IMR-90 (cell line): ENCODE data around the gene ASTN2. TPM values are rescaled to one million over a fixed set of nuclear protein-coding genes. Genes with fewer than 3 reads are reported as not detected.

ENCODE experiments used
- ATAC-seq: fragments of 200-7000 bp; cut with Tn5 transposase; 2 replicates; pipeline ENCODE4 v1.9.1; 2020; ENCODE audit warnings: low read depth, mild to moderate bottlenecking, moderate library complexity
- BruUV-seq: library from RNA; stranded (reverse); fragments of 400-500 nt; replicated peaks from 2 replicates; lab custom pipeline; 2021; lab: Mats Ljungman, UMichigan
- CTCF ChIA-PET: fragments of 300-600 bp; formaldehyde crosslinking; extraction: SDS; loops from one replicate; lab custom pipeline; 2021; ENCODE audit warnings: antibody characterized with exemption; lab: Yijun Ruan, JAX
- POLR2A ChIA-PET: fragments of 300-600 bp; sonication (Branson Sonifier 250); formaldehyde crosslinking; loops from one replicate; lab custom pipeline; 2022; ENCODE audit warnings: antibody characterized with exemption; ENCODE audit not compliant: unreplicated experiment; lab: Charles Lee
- DNase-seq: peaks from one replicate; pipeline ENCODE4 v3.0.0; 2013
- H2AFZ ChIP-seq: replicated peaks from 2 replicates; pipeline ENCODE3; 2013; ENCODE audit warnings: low read length, mild to moderate bottlenecking; ENCODE audit not compliant: poor library complexity
- H2AK5ac ChIP-seq: 2 replicates; pipeline ENCODE4 v1.6.1; 2013; ENCODE audit warnings: low read depth, low read length, inconsistent platforms
- H2AK9ac ChIP-seq: replicated peaks from 2 replicates; pipeline ENCODE3; 2013; ENCODE audit warnings: mild to moderate bottlenecking, low read depth, low read length, moderate library complexity; ENCODE audit not compliant: poor library complexity
- H2BK120ac ChIP-seq: 2 replicates; pipeline ENCODE4 v1.6.1; 2013; ENCODE audit warnings: low read depth, low read length, inconsistent platforms
- H2BK15ac ChIP-seq: 3 replicates; pipeline ENCODE4 v1.6.1; 2013; ENCODE audit warnings: low read depth, low read length, inconsistent platforms
- H2BK20ac ChIP-seq: 2 replicates; pipeline ENCODE4 v1.6.1; 2013; ENCODE audit warnings: low read depth, mild to moderate bottlenecking, inconsistent platforms, low read length, moderate library complexity
- H2BK5ac ChIP-seq: 2 replicates; pipeline ENCODE4 v1.6.1; 2013; ENCODE audit warnings: mild to moderate bottlenecking, low read depth, low read length, inconsistent platforms; ENCODE audit not compliant: poor library complexity, severe bottlenecking
- H3K14ac ChIP-seq: replicated peaks from 2 replicates; pipeline ENCODE4 v1.6.1; 2013; ENCODE audit warnings: low read depth, low read length, inconsistent platforms
- H3K18ac ChIP-seq: 2 replicates; pipeline ENCODE4 v1.6.1; 2013; ENCODE audit warnings: low read depth, low read length, control low read depth
- H3K23ac ChIP-seq: 2 replicates; pipeline ENCODE4 v1.6.1; 2013; ENCODE audit warnings: low read depth, low read length, inconsistent platforms
- H3K27ac ChIP-seq: 2 replicates; pipeline ENCODE4 v1.5.1; 2013; ENCODE audit warnings: mild to moderate bottlenecking, control low read depth, low read length; ENCODE audit not compliant: insufficient read depth
- H3K27me3 ChIP-seq: 2 replicates; pipeline ENCODE4 v1.6.1; 2013; ENCODE audit warnings: low read length; ENCODE audit not compliant: control insufficient read depth, insufficient read depth
- H3K36me3 ChIP-seq: 2 replicates; pipeline ENCODE4 v1.6.1; 2013; ENCODE audit warnings: low read length, mixed read lengths; ENCODE audit not compliant: control insufficient read depth, insufficient read depth
- H3K4ac ChIP-seq: 2 replicates; pipeline ENCODE4 v1.6.1; 2013; ENCODE audit warnings: low read depth, low read length, inconsistent platforms
- H3K4me1 ChIP-seq: 2 replicates; pipeline ENCODE4 v1.6.1; 2013; ENCODE audit warnings: low read length, mixed read lengths; ENCODE audit not compliant: control insufficient read depth, insufficient read depth
- H3K4me2 ChIP-seq: 2 replicates; pipeline ENCODE4 v1.6.1; 2013; ENCODE audit warnings: low read depth, mild to moderate bottlenecking, control low read depth, low read length, moderate library complexity
- H3K4me3 ChIP-seq: 2 replicates; pipeline ENCODE4 v1.5.1; 2013; ENCODE audit warnings: low read depth, mild to moderate bottlenecking, control low read depth, low read length, moderate library complexity; ENCODE audit not compliant: insufficient read depth
- H3K56ac ChIP-seq: 2 replicates; pipeline ENCODE4 v1.6.1; 2013; ENCODE audit warnings: low read length, inconsistent platforms; ENCODE audit not compliant: insufficient read depth; ENCODE audit errors: extremely low read depth
- H3K79me1 ChIP-seq, 2 experiments: 2 replicates each; pipeline ENCODE4 v1.6.1; 2013; ENCODE audit warnings: low read length in 2 of 2, inconsistent platforms in 1 of 2, low read depth in 1 of 2
- H3K9ac ChIP-seq: 2 replicates; pipeline ENCODE4 v1.6.1; 2013; ENCODE audit warnings: low read depth, low read length, control low read depth
- H3K9me1 ChIP-seq: 2 replicates; pipeline ENCODE4 v1.6.1; 2013; ENCODE audit warnings: low read length, inconsistent platforms; ENCODE audit not compliant: insufficient read depth
- H3K9me3 ChIP-seq: 2 replicates; pipeline ENCODE4 v1.6.1; 2013; ENCODE audit warnings: low read length; ENCODE audit not compliant: control insufficient read depth, insufficient read depth
- H4K20me1 ChIP-seq: 2 replicates; pipeline ENCODE4 v1.6.1; 2013; ENCODE audit warnings: low read length, inconsistent platforms; ENCODE audit not compliant: insufficient read depth
- H4K5ac ChIP-seq: 2 replicates; pipeline ENCODE4 v1.6.1; 2013; ENCODE audit warnings: mild to moderate bottlenecking, low read depth, low read length, control low read depth
- H4K8ac ChIP-seq, 2 experiments: 2 replicates each; pipeline ENCODE4 v1.6.1; 2013; ENCODE audit warnings: low read depth in 2 of 2, low read length in 2 of 2, control low read depth in 1 of 2, inconsistent platforms in 1 of 2
- H4K91ac ChIP-seq: 2 replicates; pipeline ENCODE4 v1.6.1; 2013; ENCODE audit warnings: low read depth, low read length, inconsistent platforms; ENCODE audit not compliant: insufficient read depth
- RCOR1 ChIP-seq: IDR thresholded peaks from 2 replicates; pipeline ENCODE4 v1.6.1; 2012; ENCODE audit warnings: mild to moderate bottlenecking, low read length, improper control_type of control experiment; ENCODE audit not compliant: insufficient replicate concordance
- WGBS, 2 experiments: methylation state at CpG; one replicate each; pipeline versions ENCODE4 v1.1.5 to v1.1.7; 2013; ENCODE audit warnings: missing lambda C conversion rate in 2 of 2; ENCODE audit not compliant: insufficient read length in 1 of 2; ENCODE audit errors: extremely low coverage in 2 of 2; 5-methylcytosine and 5-hydroxymethylcytosine counted together
- dilution Hi-C: fragments of 300-500 bp; cut with HindIII; formaldehyde crosslinking; loops from one replicate; pipeline ENCODE4 v1.14.3; 2018; ENCODE audit warnings: low sequenced_read_pairs; ENCODE audit not compliant: unreplicated experiment
- in situ Hi-C: fragments of 300-500 bp; cut with MboI; formaldehyde crosslinking; loops from 3 replicates; pipeline ENCODE4 v1.14.3; 2019; ENCODE audit warnings: low sequenced_read_pairs, inconsistent platforms, mixed read lengths
- intact Hi-C: fragments of 100-400 bp; cut with micrococcal nuclease; formaldehyde crosslinking; loops from 2 replicates; pipeline ENCODE4 v1.10.0; 2022
- polyA plus RNA-seq, 3 experiments: library from polyadenylated mRNA; depleted of rRNA; stranded (reverse); fragments of >200 nt; gene quantifications; 2 replicates each; pipeline ENCODE4 v1.2.3, GENCODE V29; 2012; ENCODE audit warnings: low replicate concordance in 1 of 3
- total RNA-seq: library from RNA; depleted of rRNA; stranded (reverse); fragments of >200 nt; gene quantifications from 2 replicates; pipeline ENCODE4 v1.2.3, GENCODE V29; 2012

ASTN2 gene
- total and polyA plus RNA-seq, 2 of the 4 experiments (the other 2 are of a cell fraction): 3.8 to 6.8 TPM

DNA sequence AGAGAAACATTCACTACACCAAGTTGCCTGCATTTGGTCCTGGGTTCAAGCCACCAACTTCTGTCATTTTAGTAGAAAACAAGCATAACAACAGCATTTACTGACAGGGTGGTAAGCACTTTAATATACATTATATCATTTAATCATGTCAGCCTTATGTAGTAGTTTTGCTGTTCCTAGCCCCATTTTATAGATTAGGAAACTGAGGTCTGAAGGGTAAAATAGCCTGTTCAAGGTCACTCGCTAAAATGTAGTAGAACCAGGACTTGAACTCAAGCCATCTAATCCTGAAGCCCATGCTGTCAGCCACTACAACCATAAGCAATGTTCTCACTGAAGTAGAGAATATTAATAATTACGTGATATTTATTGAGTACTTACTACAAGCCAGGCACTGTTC is 787.4 kb downstream of the ASTN2 start:
- Histone ChIP-seq H3K9ac (no peak overlapping the region), H2BK15ac (no peak overlapping the region), H4K20me1 (no peaks in the 10 kb centered on the region), H3K36me3 (no peaks in the 10 kb centered on the region), H3K9me1 (no peaks in the 10 kb centered on the region), H3K4me3 (no peak overlapping the region), H2AK9ac (no peak overlapping the region), H3K27ac (no peak overlapping the region), H2AK5ac (no peak overlapping the region), H3K9me3 (no peaks in the 10 kb centered on the region), H4K5ac (no peak overlapping the region), H3K23ac (no peak overlapping the region), H2AFZ (no peak overlapping the region), H3K14ac (no peak overlapping the region), H2BK5ac (no peak overlapping the region), H3K56ac (no peak overlapping the region), H4K8ac (no peak overlapping the region), H4K91ac (no peak overlapping the region), H3K4ac (no peak overlapping the region), H3K4me1 (no peaks in the 10 kb centered on the region), H3K18ac (no peak overlapping the region), H3K4me2 (no peak overlapping the region), H2BK120ac (no peak overlapping the region), H2BK20ac (no peak overlapping the region), H3K79me1 (no peaks in the 10 kb centered on the region), H3K27me3 (no peaks in the 10 kb centered on the region)
- WGBS, 2 experiments: no CpG with 5 or more reads among the region's 2 CpGs
- DNase-seq (no peak), ATAC-seq (no peak)
- no TSS peak for BruUV-seq
- in situ Hi-C loops: no loop called here
- dilution Hi-C loops: no loop called here
- POLR2A ChIA-PET: no interaction called here
- intact Hi-C loops: no loop called here
- CTCF ChIA-PET: no interaction called here
- TF ChIP-seq RCOR1: no peak
